H1 (cell line): Measurements from ENCODE around the gene LLGL2. TPM values are rescaled to one million over a fixed set of nuclear protein-coding genes. Genes with fewer than 3 reads are reported as not detected.

Source experiments
- CTCF ChIA-PET: fragments of 300-600 bp; sonication (Branson Sonifier 250); formaldehyde crosslinking; loops from one replicate; lab custom pipeline; 2021; ENCODE audit not compliant: partially characterized antibody; lab: Charles Lee
- POLR2A ChIA-PET: fragments of 300-600 bp; sonication (Branson Sonifier 250); formaldehyde crosslinking; loops from one replicate; lab custom pipeline; 2021; ENCODE audit warnings: inconsistent platforms; ENCODE audit not compliant: partially characterized antibody; lab: Charles Lee
- DNase-seq, 2 experiments: peaks; one replicate each; pipeline versions ENCODE4 v3.0.0 to v3.0.0-alpha.2; 2010 to 2022; ENCODE audit warnings: low spot score in 2 of 2, low read depth in 1 of 2, mixed read lengths in 1 of 2
- FAIRE-seq: peaks from 2 replicates; lab custom pipeline; 2011; peaks lifted over from hg19 to GRCh38; lab: Jason Lieb, UNC
- H2AFZ ChIP-seq: 2 replicates; pipeline ENCODE4 v1.8.1; 2012; ENCODE audit warnings: low read length, inconsistent platforms
- H2AK5ac ChIP-seq: 2 replicates; pipeline ENCODE4 v1.6.1; 2013; ENCODE audit warnings: low read depth, low read length
- H2BK120ac ChIP-seq: replicated peaks from 2 replicates; pipeline ENCODE3; 2013; ENCODE audit warnings: low read depth, low read length, inconsistent platforms
- H2BK12ac ChIP-seq: 2 replicates; pipeline ENCODE4 v1.6.1; 2013; ENCODE audit warnings: low read depth, low read length
- H2BK15ac ChIP-seq: 2 replicates; pipeline ENCODE4 v1.6.1; 2013; ENCODE audit warnings: low read length
- H2BK20ac ChIP-seq: 2 replicates; pipeline ENCODE4 v1.6.1; 2013; ENCODE audit warnings: low read length
- H2BK5ac ChIP-seq: 2 replicates; pipeline ENCODE4 v1.6.1; 2013; ENCODE audit warnings: low read depth, low read length
- H3K14ac ChIP-seq: 2 replicates; pipeline ENCODE4 v1.6.1; 2013; ENCODE audit warnings: inconsistent platforms; ENCODE audit not compliant: insufficient read length
- H3K18ac ChIP-seq: 2 replicates; pipeline ENCODE4 v1.6.1; 2013; ENCODE audit warnings: low read length; ENCODE audit errors: extremely low read depth
- H3K23ac ChIP-seq: 2 replicates; pipeline ENCODE4 v1.6.1; 2013; ENCODE audit warnings: inconsistent platforms; ENCODE audit not compliant: insufficient read length
- H3K23me2 ChIP-seq: 2 replicates; pipeline ENCODE4 v1.6.1; 2013; ENCODE audit warnings: low read depth, low read length
- H3K27ac ChIP-seq: 2 replicates; pipeline ENCODE4 v1.6.1; 2011; ENCODE audit warnings: low read depth, low read length, inconsistent platforms
- H3K27me3 ChIP-seq, 4 experiments: replicated peaks in 1 of 4; 1 replicate in 1 of 4; 2 replicates in 3 of 4; pipeline versions ENCODE4 v1.6.1 to v1.8.1; 2011 to 2013; ENCODE audit warnings: low read length in 3 of 4, mild to moderate bottlenecking in 3 of 4, inconsistent platforms in 2 of 4, mixed read lengths in 2 of 4, moderate library complexity in 1 of 4; ENCODE audit not compliant: control insufficient read depth in 3 of 4, insufficient read depth in 3 of 4; ENCODE audit errors: extremely low read depth in 1 of 4
- H3K36me3 ChIP-seq, 4 experiments: 2 replicates each; pipeline versions ENCODE4 v1.6.1 to v1.8.1; 2011 to 2013; ENCODE audit warnings: mild to moderate bottlenecking in 4 of 4, low read length in 3 of 4, moderate library complexity in 2 of 4, control low read depth in 1 of 4, inconsistent platforms in 1 of 4; ENCODE audit not compliant: insufficient read depth in 4 of 4, control insufficient read depth in 2 of 4
- H3K4ac ChIP-seq: replicated peaks from 2 replicates; pipeline ENCODE3; 2013; ENCODE audit warnings: low read length, low read depth, mixed read lengths, inconsistent platforms; ENCODE audit not compliant: insufficient read length
- H3K4me1 ChIP-seq, 4 experiments: replicated peaks in 1 of 4; 1 replicate in 1 of 4; 2 replicates in 3 of 4; pipeline versions ENCODE4 v1.6.1 to v1.8.1; 2011 to 2013; ENCODE audit warnings: low read length in 3 of 4, inconsistent platforms in 2 of 4, mixed read lengths in 1 of 4; ENCODE audit not compliant: insufficient read depth in 4 of 4, control insufficient read depth in 3 of 4
- H3K4me2 ChIP-seq, 2 experiments: 2 replicates each; pipeline versions ENCODE4 v1.6.1 to v1.8.1; 2011 to 2013; ENCODE audit warnings: low read depth in 2 of 2, low read length in 2 of 2, control low read depth in 1 of 2, inconsistent platforms in 1 of 2, mild to moderate bottlenecking in 1 of 2; ENCODE audit not compliant: insufficient read depth in 1 of 2
- H3K4me3 ChIP-seq, 4 experiments: fragments of 200-600, 300-600 bp in 1 of 4; sonication (generic), shearing (Covaris generic), sonication (Bioruptor Twin) in 1 of 4; 2 replicates each; pipeline versions ENCODE4 v1.5.1 to v1.8.1; 2011 to 2016; ENCODE audit warnings: low read length in 4 of 4, low read depth in 3 of 4, control low read depth in 2 of 4, inconsistent platforms in 2 of 4, mild to moderate bottlenecking in 2 of 4, mixed read lengths in 1 of 4, moderate library complexity in 1 of 4; ENCODE audit not compliant: insufficient read depth in 2 of 4; ENCODE audit errors: extremely low read depth in 1 of 4
- H3K56ac ChIP-seq: replicated peaks from 2 replicates; pipeline ENCODE3; 2013; ENCODE audit warnings: low read depth, mild to moderate bottlenecking, mixed read lengths, low read length, inconsistent platforms; ENCODE audit not compliant: insufficient read length
- H3K79me1 ChIP-seq: 2 replicates; pipeline ENCODE4 v1.6.1; 2013; ENCODE audit warnings: low read depth, low read length, control low read depth
- H3K79me2 ChIP-seq, 2 experiments: 2 replicates each; pipeline versions ENCODE4 v1.6.1 to v1.8.1; 2012 to 2013; ENCODE audit warnings: low read length in 2 of 2, mild to moderate bottlenecking in 2 of 2, inconsistent platforms in 1 of 2; ENCODE audit not compliant: insufficient read depth in 2 of 2, control insufficient read depth in 1 of 2
- H3K9ac ChIP-seq, 4 experiments: replicated peaks in 1 of 4; 1 replicate in 1 of 4; 2 replicates in 3 of 4; pipeline versions ENCODE4 v1.6.1 to v1.8.1; 2011 to 2013; ENCODE audit warnings: low read depth in 3 of 4, low read length in 3 of 4, control low read depth in 2 of 4, mild to moderate bottlenecking in 2 of 4, moderate library complexity in 2 of 4, inconsistent platforms in 1 of 4; ENCODE audit errors: extremely low read depth in 1 of 4
- H3K9me3 ChIP-seq, 2 experiments: 2 replicates each; pipeline versions ENCODE4 v1.6.1 to v1.8.1; 2012 to 2013; ENCODE audit warnings: mild to moderate bottlenecking in 2 of 2, moderate library complexity in 2 of 2, control low read depth in 1 of 2, inconsistent platforms in 1 of 2, low read depth in 1 of 2, low read length in 1 of 2, mixed read lengths in 1 of 2; ENCODE audit not compliant: insufficient read depth in 2 of 2
- H4K20me1 ChIP-seq, 2 experiments: replicated peaks in 1 of 2; 2 replicates each; pipeline versions ENCODE3 to v1.8.1; 2011 to 2013; ENCODE audit warnings: inconsistent platforms in 2 of 2, low read length in 2 of 2, mild to moderate bottlenecking in 1 of 2; ENCODE audit not compliant: insufficient read depth in 2 of 2, control insufficient read depth in 1 of 2
- H4K5ac ChIP-seq: 2 replicates; pipeline ENCODE4 v1.6.1; 2013; ENCODE audit warnings: low read length, low read depth, mixed read lengths, inconsistent platforms; ENCODE audit not compliant: insufficient read length
- H4K8ac ChIP-seq: 2 replicates; pipeline ENCODE4 v1.8.0; 2013; ENCODE audit warnings: mild to moderate bottlenecking, moderate library complexity, low read length, inconsistent platforms; ENCODE audit not compliant: insufficient read depth; ENCODE audit errors: extremely low read depth
- H4K91ac ChIP-seq: replicated peaks from 2 replicates; pipeline ENCODE3; 2013; ENCODE audit warnings: low read length, mixed read lengths, inconsistent platforms; ENCODE audit not compliant: insufficient read length
- BRCA1 ChIP-seq: IDR thresholded peaks from 2 replicates; pipeline ENCODE4 v1.6.1; 2012; ENCODE audit warnings: low read depth, low read length, improper control_type of control experiment
- EGR1 ChIP-seq: IDR thresholded peaks from 2 replicates; pipeline ENCODE4 v1.6.1; 2011; ENCODE audit warnings: low read depth, low read length, borderline replicate concordance
- GABPA ChIP-seq: IDR thresholded peaks from 2 replicates; pipeline ENCODE4 v1.6.1; 2011; ENCODE audit warnings: mild to moderate bottlenecking, low read length, moderate library complexity, borderline replicate concordance; ENCODE audit not compliant: insufficient read depth
- NANOG ChIP-seq: IDR thresholded peaks from 2 replicates; pipeline ENCODE4 v1.6.1; 2011; ENCODE audit warnings: low read length, low read depth, mild to moderate bottlenecking, inconsistent platforms; ENCODE audit not compliant: insufficient read depth, poor library complexity, severe bottlenecking
- RAD21 ChIP-seq, 2 experiments: IDR thresholded peaks in 1 of 2; conservative IDR thresholded peaks in 1 of 2; 2 replicates each; pipeline ENCODE4 v1.6.1; 2011; ENCODE audit warnings: low read depth in 2 of 2, low read length in 2 of 2, improper control_type of control experiment in 1 of 2, inconsistent platforms in 1 of 2, mild to moderate bottlenecking in 1 of 2, moderate library complexity in 1 of 2
- RXRA ChIP-seq: IDR thresholded peaks from 2 replicates; pipeline ENCODE4 v1.6.1; 2011; ENCODE audit warnings: low read depth, mild to moderate bottlenecking, low read length, moderate library complexity; ENCODE audit not compliant: insufficient read depth
- SP2 ChIP-seq: IDR thresholded peaks from 2 replicates; pipeline ENCODE4 v1.6.1; 2012; ENCODE audit warnings: mild to moderate bottlenecking, low read length, inconsistent platforms
- TCF12 ChIP-seq: IDR thresholded peaks from 2 replicates; pipeline ENCODE4 v1.6.1; 2011; ENCODE audit warnings: low read depth, mild to moderate bottlenecking, low read length
- WGBS, 2 experiments: shearing (Covaris generic) in 1 of 2; methylation state at CpG; one replicate each; pipeline versions ENCODE4 v1.1.6 to v1.1.7; 2013 to 2015; ENCODE audit warnings: low lambda C conversion rate in 2 of 2, mixed read lengths in 2 of 2, inconsistent platforms in 1 of 2, low coverage in 1 of 2, missing lambda C conversion rate in 1 of 2; ENCODE audit not compliant: insufficient replicate concordance in 2 of 2, insufficient coverage in 1 of 2, insufficient read length in 1 of 2; ENCODE audit errors: extremely low coverage in 1 of 2, missing lambda C conversion rate in 1 of 2; 5-methylcytosine and 5-hydroxymethylcytosine counted together
- polyA plus RNA-seq, 7 experiments: library from polyadenylated mRNA; depleted of rRNA in 3 of 7; stranded (reverse) in 5 of 7; unstranded in 2 of 7; fragments of >200 nt in 5 of 7; fragments of 200-250 nt in 2 of 7; gene quantifications; 1 replicate in 5 of 7; 2 replicates in 1 of 7; 4 replicates in 1 of 7; pipeline versions ENCODE4 v1.2.1 to v1.2.3, GENCODE V29; 2011 to 2013; ENCODE audit warnings: missing spikeins in 2 of 7, mixed read lengths in 2 of 7
- total RNA-seq: library from RNA; stranded (reverse); fragmentation: NEBNext Ultra II Directional; extraction: Animal tissue kit (Norgen Biotek cat#: 25700); gene quantifications from 2 replicates; pipeline ENCODE4 v1.2.1, GENCODE V29; 2021
- TF ChIP-seq, protein P1 (sequence below), 3 experiments: IDR thresholded peaks; 1 replicate in 2 of 3; 2 replicates in 1 of 3; pipeline versions ENCODE4 v1.5.1 to v1.6.1; 2011; ENCODE audit warnings: low read length in 3 of 3, mild to moderate bottlenecking in 3 of 3, inconsistent platforms in 2 of 3, low read depth in 1 of 3, moderate library complexity in 1 of 3; ENCODE audit not compliant: insufficient read depth in 1 of 3; ENCODE audit errors: control extremely low read depth in 1 of 3
- TF ChIP-seq, protein P2 (sequence below): IDR thresholded peaks from 2 replicates; pipeline ENCODE4 v1.6.1; 2012; ENCODE audit warnings: inconsistent platforms

Gene LLGL2
- total and polyA plus RNA-seq, 2 of the 8 experiments (the other 6 are each of a cell fraction or from before 2014, with no cell fraction given) = 64.5 to 77.1 TPM

DNA sequence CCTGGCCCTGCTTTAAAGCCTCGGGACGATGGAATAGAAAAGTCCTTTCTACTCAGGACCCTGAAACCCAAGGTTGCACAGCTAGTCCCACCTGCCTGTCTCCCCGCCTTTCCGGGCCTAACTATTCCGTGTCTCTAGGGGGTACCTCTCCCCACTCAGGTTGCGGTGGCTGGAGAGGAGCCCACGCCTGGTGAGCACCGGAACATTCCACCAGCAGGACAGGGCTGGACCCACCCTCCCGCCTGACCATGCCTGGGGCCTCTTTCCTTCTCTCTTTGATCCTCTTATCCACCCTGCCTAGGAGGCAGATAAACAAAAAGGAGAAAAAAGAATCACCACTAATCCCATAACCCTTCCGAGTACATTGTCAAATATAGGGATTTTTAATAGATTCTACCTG, 10.9 kb downstream of the LLGL2 start:
- no peak overlapping the region for H3K18ac ChIP-seq
- no peaks in the 10 kb centered on the region for H3K27me3 ChIP-seq
- no peak overlapping the region for H4K5ac ChIP-seq
- no peak for DNase-seq
- H3K27ac ChIP-seq = no peak overlapping the region
- H2AK5ac ChIP-seq = no peak overlapping the region
- H3K56ac ChIP-seq = no peak overlapping the region
- ChIA-PET CTCF (interaction anchor here (0.9 kb wide), 1 partner anchor 15 kb away, joined by 3 read pairs; no protein-coding TSS in a partner anchor), POLR2A (interaction anchor here (0.7 to 1.4 kb wide), 2 partner anchors 244 to 524 kb away, joined by 3 read pairs; partner anchors contain the start of gene MRPL58)
- peaks cover 0 to under 1% (median 0%) of the 10 kb centered on the region in 4 experiments; a peak in 2 of 7 replicates for H3K4me1 ChIP-seq
- H3K4me2 ChIP-seq = no peak overlapping the region
- H2BK5ac ChIP-seq = no peak overlapping the region
- no peak overlapping the region for H3K14ac ChIP-seq
- no peak overlapping the region for H3K23ac ChIP-seq
- no peak overlapping the region for H2BK20ac ChIP-seq
- no peak overlapping the region for H3K9ac ChIP-seq
- FAIRE-seq = no peak
- peak overlapping the region; percentile 38; the same call in 1 of the 2 replicates for H4K8ac ChIP-seq
- H3K36me3 ChIP-seq = no peaks in the 10 kb centered on the region
- H3K23me2 ChIP-seq = no peaks in the 10 kb centered on the region
- H2AFZ ChIP-seq = no peak overlapping the region
- no peak overlapping the region for H4K91ac ChIP-seq
- no peak overlapping the region for H3K4ac ChIP-seq
- no peaks in the 10 kb centered on the region; a peak in 1 of 4 replicates for H3K79me2 ChIP-seq
- H3K4me3 ChIP-seq = no peak overlapping the region
- H4K20me1 ChIP-seq = peaks cover 5 to 6% of the 10 kb centered on the region in 2 experiments
- 80% methylated on average over 9 of the region's 10 CpGs; no CpG with 5 or more reads in 1 of the 2 experiments for WGBS, 2 experiments
- peaks cover 2% of the 10 kb centered on the region; the same call in 1 of the 2 replicates for H3K79me1 ChIP-seq
- no peaks in the 10 kb centered on the region for H3K9me3 ChIP-seq
- H2BK120ac ChIP-seq = no peak overlapping the region
- no peak overlapping the region for H2BK15ac ChIP-seq
- H2BK12ac ChIP-seq = no peak overlapping the region
- no peak for TF ChIP-seq RAD21 (IDR thresholded peaks at IDR 0.05 in 1 of 2, conservative IDR thresholded peaks at IDR 0.05 in 1 of 2; ENCODE audit: low read depth in 2 of 2, low read length in 2 of 2)
- TF ChIP-seq NANOG = no peak
- TF ChIP-seq, protein P1, sequence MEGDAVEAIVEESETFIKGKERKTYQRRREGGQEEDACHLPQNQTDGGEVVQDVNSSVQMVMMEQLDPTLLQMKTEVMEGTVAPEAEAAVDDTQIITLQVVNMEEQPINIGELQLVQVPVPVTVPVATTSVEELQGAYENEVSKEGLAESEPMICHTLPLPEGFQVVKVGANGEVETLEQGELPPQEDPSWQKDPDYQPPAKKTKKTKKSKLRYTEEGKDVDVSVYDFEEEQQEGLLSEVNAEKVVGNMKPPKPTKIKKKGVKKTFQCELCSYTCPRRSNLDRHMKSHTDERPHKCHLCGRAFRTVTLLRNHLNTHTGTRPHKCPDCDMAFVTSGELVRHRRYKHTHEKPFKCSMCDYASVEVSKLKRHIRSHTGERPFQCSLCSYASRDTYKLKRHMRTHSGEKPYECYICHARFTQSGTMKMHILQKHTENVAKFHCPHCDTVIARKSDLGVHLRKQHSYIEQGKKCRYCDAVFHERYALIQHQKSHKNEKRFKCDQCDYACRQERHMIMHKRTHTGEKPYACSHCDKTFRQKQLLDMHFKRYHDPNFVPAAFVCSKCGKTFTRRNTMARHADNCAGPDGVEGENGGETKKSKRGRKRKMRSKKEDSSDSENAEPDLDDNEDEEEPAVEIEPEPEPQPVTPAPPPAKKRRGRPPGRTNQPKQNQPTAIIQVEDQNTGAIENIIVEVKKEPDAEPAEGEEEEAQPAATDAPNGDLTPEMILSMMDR (IDR thresholded peaks at IDR 0.05; ENCODE audit: control extremely low read depth in 1 of 3, insufficient read depth in 1 of 3, low read depth in 1 of 3, low read length in 3 of 3) = no peak
- TF ChIP-seq BRCA1 = no peak
- TF ChIP-seq, protein P2, sequence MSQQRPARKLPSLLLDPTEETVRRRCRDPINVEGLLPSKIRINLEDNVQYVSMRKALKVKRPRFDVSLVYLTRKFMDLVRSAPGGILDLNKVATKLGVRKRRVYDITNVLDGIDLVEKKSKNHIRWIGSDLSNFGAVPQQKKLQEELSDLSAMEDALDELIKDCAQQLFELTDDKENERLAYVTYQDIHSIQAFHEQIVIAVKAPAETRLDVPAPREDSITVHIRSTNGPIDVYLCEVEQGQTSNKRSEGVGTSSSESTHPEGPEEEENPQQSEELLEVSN = no peak
- no peak for TF ChIP-seq SP2
- TF ChIP-seq EGR1 = no peak
- no peak for TF ChIP-seq RXRA
- TF ChIP-seq TCF12 = no peak
- no peak for TF ChIP-seq GABPA
